HUES6 (cell line): ENCODE data around the gene GAB3.
"Not testable (repeated sequence)": the region's sequence is repeated elsewhere in the genome, so short reads cannot be mapped to it uniquely, and the experiment has no call there.

Experiments
- H3K27ac ChIP-seq: 2 replicates; pipeline ENCODE4 v1.7.0; 2013; ENCODE audit warnings: low read depth, mild to moderate bottlenecking, low read length, inconsistent platforms
- H3K27me3 ChIP-seq: 2 replicates; pipeline ENCODE4 v1.6.1; 2013; ENCODE audit warnings: low read length; ENCODE audit not compliant: control insufficient read depth, insufficient read depth
- H3K36me3 ChIP-seq: 2 replicates; pipeline ENCODE4 v1.6.1; 2013; ENCODE audit warnings: low read length; ENCODE audit not compliant: control insufficient read depth, insufficient read depth
- H3K4me1 ChIP-seq: 2 replicates; pipeline ENCODE4 v1.6.1; 2013; ENCODE audit warnings: low read length; ENCODE audit not compliant: control insufficient read depth, insufficient read depth
- H3K4me3 ChIP-seq: 2 replicates; pipeline ENCODE4 v1.5.1; 2013; ENCODE audit warnings: low read depth, low read length
- H3K9ac ChIP-seq: one replicate; pipeline ENCODE4 v1.6.1; 2013; ENCODE audit warnings: mild to moderate bottlenecking, low read length
- H3K9me3 ChIP-seq: 2 replicates; pipeline ENCODE4 v1.6.1; 2013; ENCODE audit warnings: low read depth, low read length; ENCODE audit not compliant: control insufficient read depth, insufficient read depth

The GAB3 gene

DNA sequence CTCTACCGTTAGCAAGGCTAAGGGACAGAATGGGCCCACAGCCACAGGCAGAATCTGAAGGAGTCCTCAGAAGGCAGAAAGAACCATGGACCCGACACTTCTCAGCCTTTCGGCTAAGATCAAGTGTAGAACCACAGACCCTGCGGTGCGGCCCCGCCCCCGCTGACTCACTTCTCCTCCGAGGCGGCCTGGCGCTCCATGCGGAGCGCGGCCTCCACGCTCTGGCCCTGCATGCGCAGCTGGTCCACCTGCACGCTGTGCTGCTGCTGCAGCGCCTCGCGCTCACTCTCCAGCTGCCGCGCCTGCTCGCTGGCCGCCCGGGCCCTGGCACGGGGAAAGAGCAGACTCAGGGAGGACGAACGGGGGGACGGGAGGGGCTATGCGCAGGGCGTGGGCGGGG lies 107.2 kb downstream of the GAB3 start:
- H3K36me3 ChIP-seq, H3K9ac ChIP-seq, H3K9me3 ChIP-seq, H3K27ac ChIP-seq, H3K27me3 ChIP-seq, H3K4me1 ChIP-seq, H3K4me3 ChIP-seq: not testable (repeated sequence)

DNA sequence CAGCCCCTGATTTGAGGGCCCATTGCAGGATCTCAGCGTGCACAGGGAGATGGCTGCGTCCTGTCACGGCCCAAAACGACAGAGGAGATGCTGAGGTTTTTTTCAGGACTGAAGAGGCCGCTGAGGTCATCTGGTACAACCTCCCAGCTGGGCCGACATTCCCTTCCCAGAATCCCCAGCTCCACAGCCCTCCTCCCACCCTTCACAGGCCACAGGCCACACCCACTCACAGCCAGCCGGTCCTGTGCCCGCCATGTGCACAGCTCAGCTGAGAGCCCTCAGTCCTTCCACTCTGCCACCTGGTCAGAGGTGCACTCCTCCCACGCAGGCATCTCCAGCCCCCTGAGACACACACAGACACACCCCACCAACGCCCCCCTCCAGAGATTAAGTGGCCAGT lies 109.1 kb downstream of the GAB3 start:
- not testable (repeated sequence) for H3K36me3 ChIP-seq, H3K9me3 ChIP-seq, H3K27ac ChIP-seq, H3K4me3 ChIP-seq, H3K4me1 ChIP-seq, H3K9ac ChIP-seq, H3K27me3 ChIP-seq

DNA sequence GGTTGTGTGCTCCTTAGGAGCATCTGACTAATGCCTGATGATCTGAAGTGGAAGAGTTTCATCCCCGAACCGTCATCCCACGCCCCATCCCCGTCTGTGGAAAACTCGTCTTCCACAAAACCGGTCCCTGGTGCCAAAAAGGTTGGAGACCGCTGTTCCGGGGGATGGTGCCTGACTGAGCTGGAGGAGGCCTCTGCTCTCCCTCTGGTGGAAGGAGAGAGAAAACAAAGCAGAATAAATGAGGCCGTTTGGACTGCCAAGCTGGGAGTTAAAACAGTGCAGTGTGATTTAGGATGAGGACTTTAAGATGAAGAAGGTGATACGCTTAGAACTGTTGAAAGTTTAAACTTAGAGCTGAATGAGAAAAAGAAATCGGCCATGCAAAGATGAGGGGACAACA lies 117.2 kb downstream of the GAB3 start:
- not testable (repeated sequence) for H3K4me1 ChIP-seq, H3K9ac ChIP-seq, H3K36me3 ChIP-seq, H3K27me3 ChIP-seq, H3K4me3 ChIP-seq, H3K27ac ChIP-seq, H3K9me3 ChIP-seq

DNA sequence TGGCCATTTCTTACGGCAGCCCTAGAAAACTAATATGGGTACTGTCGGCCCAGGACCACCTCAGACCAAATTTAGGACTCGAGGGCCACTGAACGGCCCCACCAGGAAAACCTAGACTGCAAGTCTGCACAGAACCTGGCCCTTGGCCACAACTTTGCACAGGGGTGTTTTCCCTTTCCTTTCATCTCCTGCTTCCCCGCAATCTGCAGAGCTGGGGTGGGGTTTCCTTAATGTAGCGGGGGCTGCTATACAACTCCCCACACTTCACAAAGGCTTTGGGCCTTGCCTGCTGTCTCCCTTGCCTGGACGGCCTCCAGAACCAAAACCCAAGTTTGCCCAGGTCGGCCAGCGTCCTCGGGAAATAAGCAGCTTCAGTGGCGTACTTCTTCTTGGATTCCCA lies 119.9 kb downstream of the GAB3 start:
- not testable (repeated sequence) for H3K36me3 ChIP-seq, H3K9me3 ChIP-seq, H3K4me3 ChIP-seq, H3K9ac ChIP-seq, H3K27ac ChIP-seq, H3K27me3 ChIP-seq, H3K4me1 ChIP-seq

DNA sequence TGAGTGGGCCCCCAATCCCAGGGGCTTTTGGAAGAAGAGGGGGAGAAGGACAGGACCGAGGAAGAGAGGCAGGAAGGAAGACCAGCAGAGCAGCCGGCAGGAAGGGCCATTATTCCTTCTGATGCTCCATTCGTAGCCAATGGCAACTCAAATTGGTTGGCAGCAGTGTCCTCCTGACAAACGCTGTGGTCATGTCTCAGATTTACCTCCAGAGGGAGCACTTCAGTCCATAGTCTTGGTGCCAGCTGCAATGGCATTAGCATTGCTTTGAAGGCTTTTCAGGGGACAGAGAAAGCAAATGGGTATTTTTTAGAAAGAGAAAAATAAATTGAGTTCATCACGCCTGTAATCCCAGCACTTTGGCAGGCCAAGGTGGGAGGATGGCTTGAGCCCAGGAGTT lies 121.9 kb downstream of the GAB3 start:
- H3K9me3 ChIP-seq, H3K27ac ChIP-seq, H3K27me3 ChIP-seq, H3K4me3 ChIP-seq, H3K9ac ChIP-seq, H3K36me3 ChIP-seq, H3K4me1 ChIP-seq: not testable (repeated sequence)
